ENCODE data around the gene GPRC5C.

DNA sequence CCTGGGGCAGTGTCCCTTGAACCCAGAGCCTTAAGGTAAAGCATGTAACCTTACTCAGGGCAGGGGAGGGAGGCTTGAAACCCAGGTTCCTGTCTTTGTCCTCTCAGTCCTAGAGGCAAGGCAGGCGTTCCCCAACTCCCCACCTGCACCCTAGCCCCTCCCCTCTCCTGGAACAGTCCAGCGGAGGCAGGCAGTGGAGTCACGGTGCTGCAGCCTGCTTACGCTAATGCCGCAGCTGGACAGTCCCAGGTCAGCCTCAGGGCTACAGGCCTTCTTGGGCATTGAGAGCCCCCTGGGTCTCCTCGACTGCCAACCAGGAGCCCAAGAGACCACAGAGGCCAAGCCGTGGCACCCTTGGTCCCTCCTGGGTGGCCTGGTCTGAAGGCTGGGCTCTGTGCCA is 27.7 kb downstream of the GPRC5C start:
- TF ChIP-seq, protein P1, sequence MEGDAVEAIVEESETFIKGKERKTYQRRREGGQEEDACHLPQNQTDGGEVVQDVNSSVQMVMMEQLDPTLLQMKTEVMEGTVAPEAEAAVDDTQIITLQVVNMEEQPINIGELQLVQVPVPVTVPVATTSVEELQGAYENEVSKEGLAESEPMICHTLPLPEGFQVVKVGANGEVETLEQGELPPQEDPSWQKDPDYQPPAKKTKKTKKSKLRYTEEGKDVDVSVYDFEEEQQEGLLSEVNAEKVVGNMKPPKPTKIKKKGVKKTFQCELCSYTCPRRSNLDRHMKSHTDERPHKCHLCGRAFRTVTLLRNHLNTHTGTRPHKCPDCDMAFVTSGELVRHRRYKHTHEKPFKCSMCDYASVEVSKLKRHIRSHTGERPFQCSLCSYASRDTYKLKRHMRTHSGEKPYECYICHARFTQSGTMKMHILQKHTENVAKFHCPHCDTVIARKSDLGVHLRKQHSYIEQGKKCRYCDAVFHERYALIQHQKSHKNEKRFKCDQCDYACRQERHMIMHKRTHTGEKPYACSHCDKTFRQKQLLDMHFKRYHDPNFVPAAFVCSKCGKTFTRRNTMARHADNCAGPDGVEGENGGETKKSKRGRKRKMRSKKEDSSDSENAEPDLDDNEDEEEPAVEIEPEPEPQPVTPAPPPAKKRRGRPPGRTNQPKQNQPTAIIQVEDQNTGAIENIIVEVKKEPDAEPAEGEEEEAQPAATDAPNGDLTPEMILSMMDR (IDR thresholded peaks at IDR 0.05; ENCODE audit: low read depth, low read length): no peak
- TF ChIP-seq EZH2phosphoT487 (IDR thresholded peaks at IDR 0.05; ENCODE audit: low read depth): no peak

Data from OCI-LY3 (cell line).